ENCODE data around the gene WDR88.

DNA sequence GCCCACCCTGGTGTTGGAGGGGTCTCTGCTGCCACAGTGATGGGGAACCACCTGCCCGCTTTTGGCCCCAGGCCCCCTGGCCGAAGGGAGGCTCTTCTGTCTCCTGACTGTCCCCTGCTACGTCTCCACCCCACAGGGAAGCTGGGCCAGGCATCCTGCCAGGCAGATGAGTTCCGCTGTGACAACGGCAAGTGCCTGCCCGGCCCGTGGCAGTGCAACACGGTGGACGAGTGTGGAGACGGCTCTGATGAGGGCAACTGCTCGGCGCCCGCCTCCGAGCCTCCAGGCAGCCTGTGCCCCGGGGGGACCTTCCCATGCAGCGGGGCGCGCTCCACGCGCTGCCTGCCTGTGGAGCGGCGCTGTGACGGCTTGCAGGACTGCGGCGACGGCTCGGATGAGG is 73.2 kb downstream of the WDR88 start:
- TF ChIP-seq, protein P1, sequence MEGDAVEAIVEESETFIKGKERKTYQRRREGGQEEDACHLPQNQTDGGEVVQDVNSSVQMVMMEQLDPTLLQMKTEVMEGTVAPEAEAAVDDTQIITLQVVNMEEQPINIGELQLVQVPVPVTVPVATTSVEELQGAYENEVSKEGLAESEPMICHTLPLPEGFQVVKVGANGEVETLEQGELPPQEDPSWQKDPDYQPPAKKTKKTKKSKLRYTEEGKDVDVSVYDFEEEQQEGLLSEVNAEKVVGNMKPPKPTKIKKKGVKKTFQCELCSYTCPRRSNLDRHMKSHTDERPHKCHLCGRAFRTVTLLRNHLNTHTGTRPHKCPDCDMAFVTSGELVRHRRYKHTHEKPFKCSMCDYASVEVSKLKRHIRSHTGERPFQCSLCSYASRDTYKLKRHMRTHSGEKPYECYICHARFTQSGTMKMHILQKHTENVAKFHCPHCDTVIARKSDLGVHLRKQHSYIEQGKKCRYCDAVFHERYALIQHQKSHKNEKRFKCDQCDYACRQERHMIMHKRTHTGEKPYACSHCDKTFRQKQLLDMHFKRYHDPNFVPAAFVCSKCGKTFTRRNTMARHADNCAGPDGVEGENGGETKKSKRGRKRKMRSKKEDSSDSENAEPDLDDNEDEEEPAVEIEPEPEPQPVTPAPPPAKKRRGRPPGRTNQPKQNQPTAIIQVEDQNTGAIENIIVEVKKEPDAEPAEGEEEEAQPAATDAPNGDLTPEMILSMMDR (IDR thresholded peaks at IDR 0.05; ENCODE audit: low read depth, low read length, poor library complexity, severe bottlenecking): no peak
- TF ChIP-seq EZH2phosphoT487 (IDR thresholded peaks at IDR 0.05; ENCODE audit: borderline replicate concordance, low read length): no peak

Measured in DOHH2 (cell line).